ENCODE measurements around the gene PKIB.

DNA sequence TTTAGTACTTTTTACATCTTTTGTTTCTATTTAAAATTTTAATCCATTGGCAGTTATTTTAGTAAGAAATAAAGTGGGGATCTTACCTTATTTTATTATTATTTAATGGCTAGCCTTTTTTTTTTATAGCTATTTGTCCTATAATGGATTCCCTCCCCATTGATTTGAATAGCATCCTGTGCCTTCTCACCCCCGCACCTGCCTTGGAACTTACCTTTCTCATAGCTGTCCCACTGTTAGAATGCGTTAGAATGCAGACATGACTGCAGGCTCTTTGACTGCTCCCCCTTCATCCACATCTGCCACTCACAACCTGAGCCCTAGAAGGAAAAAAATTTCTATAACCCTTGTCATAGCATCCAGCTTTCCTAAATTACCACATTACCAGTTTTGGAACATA lies 9.1 kb downstream of the PKIB start:
- TF ChIP-seq, protein P1, sequence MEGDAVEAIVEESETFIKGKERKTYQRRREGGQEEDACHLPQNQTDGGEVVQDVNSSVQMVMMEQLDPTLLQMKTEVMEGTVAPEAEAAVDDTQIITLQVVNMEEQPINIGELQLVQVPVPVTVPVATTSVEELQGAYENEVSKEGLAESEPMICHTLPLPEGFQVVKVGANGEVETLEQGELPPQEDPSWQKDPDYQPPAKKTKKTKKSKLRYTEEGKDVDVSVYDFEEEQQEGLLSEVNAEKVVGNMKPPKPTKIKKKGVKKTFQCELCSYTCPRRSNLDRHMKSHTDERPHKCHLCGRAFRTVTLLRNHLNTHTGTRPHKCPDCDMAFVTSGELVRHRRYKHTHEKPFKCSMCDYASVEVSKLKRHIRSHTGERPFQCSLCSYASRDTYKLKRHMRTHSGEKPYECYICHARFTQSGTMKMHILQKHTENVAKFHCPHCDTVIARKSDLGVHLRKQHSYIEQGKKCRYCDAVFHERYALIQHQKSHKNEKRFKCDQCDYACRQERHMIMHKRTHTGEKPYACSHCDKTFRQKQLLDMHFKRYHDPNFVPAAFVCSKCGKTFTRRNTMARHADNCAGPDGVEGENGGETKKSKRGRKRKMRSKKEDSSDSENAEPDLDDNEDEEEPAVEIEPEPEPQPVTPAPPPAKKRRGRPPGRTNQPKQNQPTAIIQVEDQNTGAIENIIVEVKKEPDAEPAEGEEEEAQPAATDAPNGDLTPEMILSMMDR (IDR thresholded peaks at IDR 0.05; ENCODE audit: low read depth, low read length): no peak
- no peak for TF ChIP-seq POLR2A (IDR thresholded peaks at IDR 0.05; ENCODE audit: extremely low read depth, insufficient read length)
- TF ChIP-seq, protein P2, sequence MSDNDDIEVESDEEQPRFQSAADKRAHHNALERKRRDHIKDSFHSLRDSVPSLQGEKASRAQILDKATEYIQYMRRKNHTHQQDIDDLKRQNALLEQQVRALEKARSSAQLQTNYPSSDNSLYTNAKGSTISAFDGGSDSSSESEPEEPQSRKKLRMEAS (IDR thresholded peaks at IDR 0.05; ENCODE audit: low read depth, low read length): no peak
- no peak for TF ChIP-seq MYC (IDR thresholded peaks at IDR 0.05; ENCODE audit: low read depth, low read length)

Measured in NB4 (cell line).